NB4 (cell line): ENCODE data around the gene ZMYND10.

ENCODE experiments used
- TF ChIP-seq, protein P1 (sequence below): IDR thresholded peaks from 2 replicates; pipeline ENCODE4 v1.6.1; 2011; ENCODE audit warnings: low read depth, low read length
- TF ChIP-seq, protein P2 (sequence below): IDR thresholded peaks from one replicate; pipeline ENCODE4 v1.5.1; 2012; ENCODE audit warnings: low read depth, low read length

DNA sequence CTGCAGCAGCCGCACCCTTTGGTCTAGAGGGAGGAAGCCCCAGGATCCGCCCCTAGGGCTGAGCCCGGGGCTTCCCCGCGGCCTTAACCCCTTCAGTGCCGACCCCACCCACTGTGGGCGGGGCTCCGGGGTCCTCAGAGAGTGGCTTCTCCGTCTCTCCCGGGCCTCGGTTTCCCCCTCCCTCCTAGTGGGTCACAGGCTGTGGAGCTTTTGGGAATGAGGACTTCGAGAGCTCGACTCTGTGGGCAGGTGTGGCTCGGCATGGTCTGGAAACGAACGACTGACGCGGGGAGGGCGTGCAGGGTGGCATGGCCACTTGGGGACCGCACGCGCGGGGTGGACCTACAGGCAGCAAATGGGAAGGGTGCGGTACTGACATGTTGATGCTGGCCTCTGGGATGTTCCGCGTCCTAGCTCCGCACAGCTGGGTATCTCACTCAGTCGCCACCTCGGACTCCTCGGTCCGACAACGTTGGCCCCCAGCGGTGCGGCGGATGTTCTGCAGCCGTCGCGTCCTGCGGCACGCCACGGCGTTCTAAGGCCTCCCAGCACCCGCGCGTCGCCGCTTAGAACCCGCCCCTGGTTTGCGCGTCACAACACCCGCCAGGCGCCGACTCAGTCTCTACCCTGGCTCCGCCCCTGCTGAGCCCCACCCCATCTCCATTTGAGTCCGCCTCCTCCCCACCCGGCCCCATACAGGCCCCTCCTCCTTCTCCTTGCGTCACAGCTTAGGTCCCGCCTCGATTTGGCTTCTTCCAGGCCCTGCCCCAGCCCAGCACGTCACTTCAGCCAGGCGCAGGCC lies 46.5 kb downstream of the ZMYND10 start, which contains the start of the genes HYAL3 and NAA80:
- TF ChIP-seq, protein P1, sequence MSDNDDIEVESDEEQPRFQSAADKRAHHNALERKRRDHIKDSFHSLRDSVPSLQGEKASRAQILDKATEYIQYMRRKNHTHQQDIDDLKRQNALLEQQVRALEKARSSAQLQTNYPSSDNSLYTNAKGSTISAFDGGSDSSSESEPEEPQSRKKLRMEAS = peak; percentile 65
- TF ChIP-seq, protein P2, sequence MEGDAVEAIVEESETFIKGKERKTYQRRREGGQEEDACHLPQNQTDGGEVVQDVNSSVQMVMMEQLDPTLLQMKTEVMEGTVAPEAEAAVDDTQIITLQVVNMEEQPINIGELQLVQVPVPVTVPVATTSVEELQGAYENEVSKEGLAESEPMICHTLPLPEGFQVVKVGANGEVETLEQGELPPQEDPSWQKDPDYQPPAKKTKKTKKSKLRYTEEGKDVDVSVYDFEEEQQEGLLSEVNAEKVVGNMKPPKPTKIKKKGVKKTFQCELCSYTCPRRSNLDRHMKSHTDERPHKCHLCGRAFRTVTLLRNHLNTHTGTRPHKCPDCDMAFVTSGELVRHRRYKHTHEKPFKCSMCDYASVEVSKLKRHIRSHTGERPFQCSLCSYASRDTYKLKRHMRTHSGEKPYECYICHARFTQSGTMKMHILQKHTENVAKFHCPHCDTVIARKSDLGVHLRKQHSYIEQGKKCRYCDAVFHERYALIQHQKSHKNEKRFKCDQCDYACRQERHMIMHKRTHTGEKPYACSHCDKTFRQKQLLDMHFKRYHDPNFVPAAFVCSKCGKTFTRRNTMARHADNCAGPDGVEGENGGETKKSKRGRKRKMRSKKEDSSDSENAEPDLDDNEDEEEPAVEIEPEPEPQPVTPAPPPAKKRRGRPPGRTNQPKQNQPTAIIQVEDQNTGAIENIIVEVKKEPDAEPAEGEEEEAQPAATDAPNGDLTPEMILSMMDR = peak; percentile 21
